ENCODE measurements around the gene GAGE12E.
"Not testable (repeated sequence)": the region's sequence is repeated elsewhere in the genome, so short reads cannot be mapped to it uniquely, and the experiment has no call there.

DNA sequence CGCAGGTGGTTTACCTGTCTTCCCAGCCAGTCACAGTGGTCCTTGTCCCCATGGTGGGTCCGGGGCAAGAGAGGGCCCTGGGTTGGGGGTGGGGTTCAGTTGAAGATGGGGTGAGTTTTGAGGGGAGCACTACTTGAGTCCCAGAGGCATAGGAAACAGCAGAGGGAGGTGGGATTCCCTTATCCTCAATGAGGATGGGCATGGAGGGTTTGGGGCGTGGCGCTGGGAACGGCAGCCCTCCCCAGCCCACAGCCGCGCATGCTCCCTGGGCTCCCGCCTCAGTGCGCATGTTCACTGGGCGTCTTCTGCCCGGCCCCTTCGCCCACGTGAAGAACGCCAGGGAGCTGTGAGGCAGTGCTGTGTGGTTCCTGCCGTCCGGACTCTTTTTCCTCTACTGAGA is 9.5 kb downstream of the GAGE12E start, which contains the start of gene GAGE12F:
- not testable (repeated sequence) for TF ChIP-seq TP53 (CRISPR knock-in tag; IDR thresholded peaks at IDR 0.05); ELF4 (CRISPR knock-in tag; IDR thresholded peaks at IDR 0.05; ENCODE audit: low read depth); TEAD1 (CRISPR knock-in tag; IDR thresholded peaks at IDR 0.05); SP1 (CRISPR knock-in tag; conservative IDR thresholded peaks at IDR 0.05)
- TF ChIP-seq, protein P1, sequence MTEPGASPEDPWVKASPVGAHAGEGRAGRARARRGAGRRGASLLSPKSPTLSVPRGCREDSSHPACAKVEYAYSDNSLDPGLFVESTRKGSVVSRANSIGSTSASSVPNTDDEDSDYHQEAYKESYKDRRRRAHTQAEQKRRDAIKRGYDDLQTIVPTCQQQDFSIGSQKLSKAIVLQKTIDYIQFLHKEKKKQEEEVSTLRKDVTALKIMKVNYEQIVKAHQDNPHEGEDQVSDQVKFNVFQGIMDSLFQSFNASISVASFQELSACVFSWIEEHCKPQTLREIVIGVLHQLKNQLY (CRISPR knock-in tag; IDR thresholded peaks at IDR 0.05): not testable (repeated sequence)
- TF ChIP-seq, protein P2, sequence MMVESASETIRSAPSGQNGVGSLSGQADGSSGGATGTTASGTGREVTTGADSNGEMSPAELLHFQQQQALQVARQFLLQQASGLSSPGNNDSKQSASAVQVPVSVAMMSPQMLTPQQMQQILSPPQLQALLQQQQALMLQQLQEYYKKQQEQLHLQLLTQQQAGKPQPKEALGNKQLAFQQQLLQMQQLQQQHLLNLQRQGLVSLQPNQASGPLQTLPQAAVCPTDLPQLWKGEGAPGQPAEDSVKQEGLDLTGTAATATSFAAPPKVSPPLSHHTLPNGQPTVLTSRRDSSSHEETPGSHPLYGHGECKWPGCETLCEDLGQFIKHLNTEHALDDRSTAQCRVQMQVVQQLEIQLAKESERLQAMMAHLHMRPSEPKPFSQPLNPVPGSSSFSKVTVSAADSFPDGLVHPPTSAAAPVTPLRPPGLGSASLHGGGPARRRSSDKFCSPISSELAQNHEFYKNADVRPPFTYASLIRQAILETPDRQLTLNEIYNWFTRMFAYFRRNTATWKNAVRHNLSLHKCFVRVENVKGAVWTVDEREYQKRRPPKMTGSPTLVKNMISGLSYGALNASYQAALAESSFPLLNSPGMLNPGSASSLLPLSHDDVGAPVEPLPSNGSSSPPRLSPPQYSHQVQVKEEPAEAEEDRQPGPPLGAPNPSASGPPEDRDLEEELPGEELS (CRISPR knock-in tag; IDR thresholded peaks at IDR 0.05): not testable (repeated sequence)

Data from WTC11 (cell line).